H1 (cell line): ENCODE results near the gene CORT. TPM values are rescaled to one million over a fixed set of nuclear protein-coding genes. Genes with fewer than 3 reads are reported as not detected.

Experiments
- CTCF ChIA-PET: fragments of 300-600 bp; sonication (Branson Sonifier 250); formaldehyde crosslinking; loops from one replicate; lab custom pipeline; 2021; ENCODE audit not compliant: partially characterized antibody; lab: Charles Lee
- POLR2A ChIA-PET: fragments of 300-600 bp; sonication (Branson Sonifier 250); formaldehyde crosslinking; loops from one replicate; lab custom pipeline; 2021; ENCODE audit warnings: inconsistent platforms; ENCODE audit not compliant: partially characterized antibody; lab: Charles Lee
- DNase-seq, 2 experiments: peaks; one replicate each; pipeline versions ENCODE4 v3.0.0 to v3.0.0-alpha.2; 2010 to 2022; ENCODE audit warnings: low spot score in 2 of 2, low read depth in 1 of 2, mixed read lengths in 1 of 2
- FAIRE-seq: peaks from 2 replicates; lab custom pipeline; 2011; peaks lifted over from hg19 to GRCh38; lab: Jason Lieb, UNC
- H2AFZ ChIP-seq: 2 replicates; pipeline ENCODE4 v1.8.1; 2012; ENCODE audit warnings: low read length, inconsistent platforms
- H2AK5ac ChIP-seq: 2 replicates; pipeline ENCODE4 v1.6.1; 2013; ENCODE audit warnings: low read depth, low read length
- H2BK120ac ChIP-seq: replicated peaks from 2 replicates; pipeline ENCODE3; 2013; ENCODE audit warnings: low read depth, low read length, inconsistent platforms
- H2BK12ac ChIP-seq: 2 replicates; pipeline ENCODE4 v1.6.1; 2013; ENCODE audit warnings: low read depth, low read length
- H2BK15ac ChIP-seq: 2 replicates; pipeline ENCODE4 v1.6.1; 2013; ENCODE audit warnings: low read length
- H2BK20ac ChIP-seq: 2 replicates; pipeline ENCODE4 v1.6.1; 2013; ENCODE audit warnings: low read length
- H2BK5ac ChIP-seq: 2 replicates; pipeline ENCODE4 v1.6.1; 2013; ENCODE audit warnings: low read depth, low read length
- H3K14ac ChIP-seq: 2 replicates; pipeline ENCODE4 v1.6.1; 2013; ENCODE audit warnings: inconsistent platforms; ENCODE audit not compliant: insufficient read length
- H3K18ac ChIP-seq: 2 replicates; pipeline ENCODE4 v1.6.1; 2013; ENCODE audit warnings: low read length; ENCODE audit errors: extremely low read depth
- H3K23ac ChIP-seq: 2 replicates; pipeline ENCODE4 v1.6.1; 2013; ENCODE audit warnings: inconsistent platforms; ENCODE audit not compliant: insufficient read length
- H3K23me2 ChIP-seq: 2 replicates; pipeline ENCODE4 v1.6.1; 2013; ENCODE audit warnings: low read depth, low read length
- H3K27ac ChIP-seq: 2 replicates; pipeline ENCODE4 v1.6.1; 2011; ENCODE audit warnings: low read depth, low read length, inconsistent platforms
- H3K27me3 ChIP-seq, 4 experiments: replicated peaks in 1 of 4; 1 replicate in 1 of 4; 2 replicates in 3 of 4; pipeline versions ENCODE4 v1.6.1 to v1.8.1; 2011 to 2013; ENCODE audit warnings: low read length in 3 of 4, mild to moderate bottlenecking in 3 of 4, inconsistent platforms in 2 of 4, mixed read lengths in 2 of 4, moderate library complexity in 1 of 4; ENCODE audit not compliant: control insufficient read depth in 3 of 4, insufficient read depth in 3 of 4; ENCODE audit errors: extremely low read depth in 1 of 4
- H3K36me3 ChIP-seq, 4 experiments: 2 replicates each; pipeline versions ENCODE4 v1.6.1 to v1.8.1; 2011 to 2013; ENCODE audit warnings: mild to moderate bottlenecking in 4 of 4, low read length in 3 of 4, moderate library complexity in 2 of 4, control low read depth in 1 of 4, inconsistent platforms in 1 of 4; ENCODE audit not compliant: insufficient read depth in 4 of 4, control insufficient read depth in 2 of 4
- H3K4ac ChIP-seq: replicated peaks from 2 replicates; pipeline ENCODE3; 2013; ENCODE audit warnings: low read length, low read depth, mixed read lengths, inconsistent platforms; ENCODE audit not compliant: insufficient read length
- H3K4me1 ChIP-seq, 4 experiments: replicated peaks in 1 of 4; 1 replicate in 1 of 4; 2 replicates in 3 of 4; pipeline versions ENCODE4 v1.6.1 to v1.8.1; 2011 to 2013; ENCODE audit warnings: low read length in 3 of 4, inconsistent platforms in 2 of 4, mixed read lengths in 1 of 4; ENCODE audit not compliant: insufficient read depth in 4 of 4, control insufficient read depth in 3 of 4
- H3K4me2 ChIP-seq, 2 experiments: 2 replicates each; pipeline versions ENCODE4 v1.6.1 to v1.8.1; 2011 to 2013; ENCODE audit warnings: low read depth in 2 of 2, low read length in 2 of 2, control low read depth in 1 of 2, inconsistent platforms in 1 of 2, mild to moderate bottlenecking in 1 of 2; ENCODE audit not compliant: insufficient read depth in 1 of 2
- H3K4me3 ChIP-seq, 4 experiments: fragments of 200-600, 300-600 bp in 1 of 4; sonication (generic), shearing (Covaris generic), sonication (Bioruptor Twin) in 1 of 4; 2 replicates each; pipeline versions ENCODE4 v1.5.1 to v1.8.1; 2011 to 2016; ENCODE audit warnings: low read length in 4 of 4, low read depth in 3 of 4, control low read depth in 2 of 4, inconsistent platforms in 2 of 4, mild to moderate bottlenecking in 2 of 4, mixed read lengths in 1 of 4, moderate library complexity in 1 of 4; ENCODE audit not compliant: insufficient read depth in 2 of 4; ENCODE audit errors: extremely low read depth in 1 of 4
- H3K56ac ChIP-seq: replicated peaks from 2 replicates; pipeline ENCODE3; 2013; ENCODE audit warnings: low read depth, mild to moderate bottlenecking, mixed read lengths, low read length, inconsistent platforms; ENCODE audit not compliant: insufficient read length
- H3K79me1 ChIP-seq: 2 replicates; pipeline ENCODE4 v1.6.1; 2013; ENCODE audit warnings: low read depth, low read length, control low read depth
- H3K79me2 ChIP-seq, 2 experiments: 2 replicates each; pipeline versions ENCODE4 v1.6.1 to v1.8.1; 2012 to 2013; ENCODE audit warnings: low read length in 2 of 2, mild to moderate bottlenecking in 2 of 2, inconsistent platforms in 1 of 2; ENCODE audit not compliant: insufficient read depth in 2 of 2, control insufficient read depth in 1 of 2
- H3K9ac ChIP-seq, 4 experiments: replicated peaks in 1 of 4; 1 replicate in 1 of 4; 2 replicates in 3 of 4; pipeline versions ENCODE4 v1.6.1 to v1.8.1; 2011 to 2013; ENCODE audit warnings: low read depth in 3 of 4, low read length in 3 of 4, control low read depth in 2 of 4, mild to moderate bottlenecking in 2 of 4, moderate library complexity in 2 of 4, inconsistent platforms in 1 of 4; ENCODE audit errors: extremely low read depth in 1 of 4
- H3K9me3 ChIP-seq, 2 experiments: 2 replicates each; pipeline versions ENCODE4 v1.6.1 to v1.8.1; 2012 to 2013; ENCODE audit warnings: mild to moderate bottlenecking in 2 of 2, moderate library complexity in 2 of 2, control low read depth in 1 of 2, inconsistent platforms in 1 of 2, low read depth in 1 of 2, low read length in 1 of 2, mixed read lengths in 1 of 2; ENCODE audit not compliant: insufficient read depth in 2 of 2
- H4K20me1 ChIP-seq, 2 experiments: replicated peaks in 1 of 2; 2 replicates each; pipeline versions ENCODE3 to v1.8.1; 2011 to 2013; ENCODE audit warnings: inconsistent platforms in 2 of 2, low read length in 2 of 2, mild to moderate bottlenecking in 1 of 2; ENCODE audit not compliant: insufficient read depth in 2 of 2, control insufficient read depth in 1 of 2
- H4K5ac ChIP-seq: 2 replicates; pipeline ENCODE4 v1.6.1; 2013; ENCODE audit warnings: low read length, low read depth, mixed read lengths, inconsistent platforms; ENCODE audit not compliant: insufficient read length
- H4K8ac ChIP-seq: 2 replicates; pipeline ENCODE4 v1.8.0; 2013; ENCODE audit warnings: mild to moderate bottlenecking, moderate library complexity, low read length, inconsistent platforms; ENCODE audit not compliant: insufficient read depth; ENCODE audit errors: extremely low read depth
- H4K91ac ChIP-seq: replicated peaks from 2 replicates; pipeline ENCODE3; 2013; ENCODE audit warnings: low read length, mixed read lengths, inconsistent platforms; ENCODE audit not compliant: insufficient read length
- FOSL1 ChIP-seq: IDR thresholded peaks from 2 replicates; pipeline ENCODE4 v1.6.1; 2011; ENCODE audit warnings: mild to moderate bottlenecking, low read depth, low read length, moderate library complexity; ENCODE audit not compliant: insufficient read depth
- GTF2F1 ChIP-seq: IDR thresholded peaks from 2 replicates; pipeline ENCODE4 v1.6.1; 2012; ENCODE audit warnings: low read depth, low read length, improper control_type of control experiment, borderline replicate concordance
- KDM1A ChIP-seq: fragments of 200-600, 300-600 bp; sonication (generic); IDR thresholded peaks from 2 replicates; pipeline ENCODE4 v1.7.1; 2016; ENCODE audit warnings: mild to moderate bottlenecking, low read length, borderline replicate concordance
- MAFK ChIP-seq: IDR thresholded peaks from 2 replicates; pipeline ENCODE4 v1.6.1; 2012; ENCODE audit warnings: low read depth, mild to moderate bottlenecking, improper control_type of control experiment, low read length
- PHF8 ChIP-seq: fragments of 200-600 bp; sonication (generic); conservative IDR thresholded peaks from 2 replicates; pipeline ENCODE4 v1.7.1; 2012; ENCODE audit warnings: low read depth, mild to moderate bottlenecking, inconsistent platforms, low read length, moderate library complexity
- POLR2AphosphoS5 ChIP-seq: IDR thresholded peaks from 2 replicates; pipeline ENCODE4 v1.6.1; 2011; ENCODE audit warnings: low read depth, low read length
- SIX5 ChIP-seq: IDR thresholded peaks from 2 replicates; pipeline ENCODE4 v1.6.1; 2011; ENCODE audit warnings: mild to moderate bottlenecking, low read depth, low read length
- TAF7 ChIP-seq: optimal IDR thresholded peaks from 2 replicates; pipeline ENCODE3; 2011; ENCODE audit warnings: low read depth, mild to moderate bottlenecking, inconsistent platforms, low read length, moderate library complexity, borderline replicate concordance
- TBP ChIP-seq: IDR thresholded peaks from 2 replicates; pipeline ENCODE4 v1.6.1; 2011; ENCODE audit warnings: low read depth, low read length, improper control_type of control experiment
- TEAD4 ChIP-seq: IDR thresholded peaks from 2 replicates; pipeline ENCODE4 v1.6.1; 2012; ENCODE audit warnings: low read depth, low read length, inconsistent platforms, mixed read lengths
- USF2 ChIP-seq: IDR thresholded peaks from 2 replicates; pipeline ENCODE4 v1.6.1; 2011; ENCODE audit warnings: low read length, improper control_type of control experiment
- WGBS, 2 experiments: shearing (Covaris generic) in 1 of 2; methylation state at CpG; one replicate each; pipeline versions ENCODE4 v1.1.6 to v1.1.7; 2013 to 2015; ENCODE audit warnings: low lambda C conversion rate in 2 of 2, mixed read lengths in 2 of 2, inconsistent platforms in 1 of 2, low coverage in 1 of 2, missing lambda C conversion rate in 1 of 2; ENCODE audit not compliant: insufficient replicate concordance in 2 of 2, insufficient coverage in 1 of 2, insufficient read length in 1 of 2; ENCODE audit errors: extremely low coverage in 1 of 2, missing lambda C conversion rate in 1 of 2; 5-methylcytosine and 5-hydroxymethylcytosine counted together
- polyA plus RNA-seq, 7 experiments: library from polyadenylated mRNA; depleted of rRNA in 3 of 7; stranded (reverse) in 5 of 7; unstranded in 2 of 7; fragments of >200 nt in 5 of 7; fragments of 200-250 nt in 2 of 7; gene quantifications; 1 replicate in 5 of 7; 2 replicates in 1 of 7; 4 replicates in 1 of 7; pipeline versions ENCODE4 v1.2.1 to v1.2.3, GENCODE V29; 2011 to 2013; ENCODE audit warnings: missing spikeins in 2 of 7, mixed read lengths in 2 of 7
- total RNA-seq: library from RNA; stranded (reverse); fragmentation: NEBNext Ultra II Directional; extraction: Animal tissue kit (Norgen Biotek cat#: 25700); gene quantifications from 2 replicates; pipeline ENCODE4 v1.2.1, GENCODE V29; 2021

The CORT gene
- total and polyA plus RNA-seq, 2 of the 8 experiments (the other 6 are each of a cell fraction or from before 2014, with no cell fraction given) = 0.15 to 0.30 TPM

- 96% methylated on average over 1 of the region's 1 CpG; no CpG with 5 or more reads in 1 of the 2 experiments for WGBS, 2 experiments
Measured at GRCh38 chr1:10401281-10401680, 48.5 kb upstream of the CORT start.

More at GRCh38 chr1:10401281-10401680, 48.5 kb upstream of the CORT start:
- Histone ChIP-seq H2BK120ac (no peak overlapping the region), H3K4ac (no peak overlapping the region), H3K36me3 (peaks cover 16 to 52% (median 38%) of the 10 kb centered on the region in 4 experiments), H3K4me1 (peaks cover 0 to 7% (median 5%) of the 10 kb centered on the region in 4 experiments; a peak in 5 of 7 replicates), H2BK12ac (no peak overlapping the region), H2BK15ac (no peak overlapping the region), H3K56ac (no peak overlapping the region), H3K9me3 (no peaks in the 10 kb centered on the region), H3K4me3 (no peak overlapping the region), H2AK5ac (no peak overlapping the region), H4K20me1 (peaks cover 3 to 6% of the 10 kb centered on the region in 2 experiments), H2BK5ac (no peak overlapping the region), H3K23me2 (peaks cover 9% of the 10 kb centered on the region; the same call in 1 of the 2 replicates), H4K5ac (no peak overlapping the region), H3K27ac (no peak overlapping the region), H3K18ac (no peak overlapping the region), H2AFZ (no peak overlapping the region), H4K8ac (no peak overlapping the region), H3K27me3 (no peaks in the 10 kb centered on the region), H3K14ac (no peak overlapping the region), H3K79me1 (no peaks in the 10 kb centered on the region; the same call in 1 of the 2 replicates), H3K9ac (no peak overlapping the region), H3K79me2 (peaks cover 10 to 26% of the 10 kb centered on the region in 2 experiments), H2BK20ac (no peak overlapping the region), H4K91ac (no peak overlapping the region), H3K4me2 (no peak overlapping the region), H3K23ac (no peak overlapping the region)
- no peak for DNase-seq
- TF ChIP-seq PHF8 (no peak), FOSL1 (no peak), TBP (no peak), KDM1A (no peak), MAFK (no peak), SIX5 (no peak), TEAD4 (no peak), TAF7 (no peak), POLR2AphosphoS5 (no peak), GTF2F1 (no peak), USF2 (no peak)
- ChIA-PET CTCF (interaction anchor here (1.6 to 2.8 kb wide), 3 partner anchors 23 to 29 kb away, joined by 5 to 22 read pairs (median 18); partner anchors contain the start of gene CENPS), POLR2A (interaction anchor here (0.8 to 6.5 kb wide), 6 partner anchors 14 to 30 kb away, joined by 3 to 72 read pairs (median 4); partner anchors contain the start of gene CENPS)
- no peak for FAIRE-seq
